Measurements from ENCODE around the gene CHKA. TPM values are rescaled to one million over a fixed set of nuclear protein-coding genes. Genes with fewer than 3 reads are reported as not detected.

Gene CHKA
- total RNA-seq, 1 experiment from 2014 or later: 63.0 TPM

DNA sequence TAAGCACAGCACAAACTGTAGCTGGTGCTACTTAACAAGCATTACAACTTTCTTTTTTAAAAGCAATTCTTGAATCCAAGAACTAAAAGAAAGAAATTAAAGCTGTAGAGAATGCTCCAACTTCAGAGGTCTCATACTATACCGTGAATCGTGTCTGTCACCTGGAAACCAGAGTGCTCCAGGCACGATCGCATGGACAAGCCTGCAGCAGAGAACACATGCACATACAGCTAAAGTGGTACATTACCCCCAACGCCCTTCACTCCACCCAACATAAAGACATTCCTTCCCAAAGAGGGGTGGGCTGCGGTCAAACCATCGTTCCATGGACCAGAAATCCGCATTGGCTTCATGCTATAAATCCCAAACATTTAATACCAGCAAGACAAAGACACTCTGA lies 31.5 kb downstream of the CHKA start:
- H4K8ac ChIP-seq (replicated peaks; ENCODE audit: insufficient read length, low read depth, low read length): no peak overlapping the region
- Mint-ChIP-seq H3K4me3 (no peak overlapping the region), H3K27me3 (ENCODE audit: low read depth) (no peaks in the 10 kb centered on the region), H3K9me3 (no peaks in the 10 kb centered on the region), H3K4me1 (peaks cover 0 to 6% of the 10 kb centered on the region in 2 experiments; a peak in 1 of 4 replicates), H3K36me3 (ENCODE audit: insufficient read depth in 1 of 3, low read depth in 3 of 3) (peaks cover 2 to 16% (median 3%) of the 10 kb centered on the region in 3 experiments; a peak in 4 of 7 replicates), H3K27ac (peak overlapping the region in 1 of 3 experiments; percentile 8; a peak in 2 of 7 replicates)
- H3K18ac ChIP-seq (ENCODE audit: insufficient read length, low read depth, low read length): no peak overlapping the region
- H3K79me2 ChIP-seq (ENCODE audit: insufficient read depth, low read length): peaks cover 7% of the 10 kb centered on the region; the same call in 1 of the 2 replicates
- no peak overlapping the region for H2BK120ac ChIP-seq (ENCODE audit: low read depth, low read length, poor library complexity, severe bottlenecking)
- no peak overlapping the region for H2BK15ac ChIP-seq (ENCODE audit: low read depth, low read length)
- no peaks in the 10 kb centered on the region for H3K27me3 ChIP-seq (ENCODE audit: insufficient read depth, low read length)
- H3K23ac ChIP-seq (ENCODE audit: insufficient read length, low read depth, low read length): no peak overlapping the region
- H3K4me2 ChIP-seq (ENCODE audit: insufficient read depth, insufficient read length, low read length): no peak overlapping the region
- H4K5ac ChIP-seq (ENCODE audit: insufficient read length, low read depth, low read length): no peak overlapping the region
- H3K4ac ChIP-seq (ENCODE audit: low read depth, low read length): no peak overlapping the region
- H4K91ac ChIP-seq (ENCODE audit: insufficient read length, low read depth, low read length): no peak overlapping the region
- no peak for DNase-seq
- H3T11ph ChIP-seq (ENCODE audit: low read length): no peak overlapping the region
- TF ChIP-seq, protein P1, sequence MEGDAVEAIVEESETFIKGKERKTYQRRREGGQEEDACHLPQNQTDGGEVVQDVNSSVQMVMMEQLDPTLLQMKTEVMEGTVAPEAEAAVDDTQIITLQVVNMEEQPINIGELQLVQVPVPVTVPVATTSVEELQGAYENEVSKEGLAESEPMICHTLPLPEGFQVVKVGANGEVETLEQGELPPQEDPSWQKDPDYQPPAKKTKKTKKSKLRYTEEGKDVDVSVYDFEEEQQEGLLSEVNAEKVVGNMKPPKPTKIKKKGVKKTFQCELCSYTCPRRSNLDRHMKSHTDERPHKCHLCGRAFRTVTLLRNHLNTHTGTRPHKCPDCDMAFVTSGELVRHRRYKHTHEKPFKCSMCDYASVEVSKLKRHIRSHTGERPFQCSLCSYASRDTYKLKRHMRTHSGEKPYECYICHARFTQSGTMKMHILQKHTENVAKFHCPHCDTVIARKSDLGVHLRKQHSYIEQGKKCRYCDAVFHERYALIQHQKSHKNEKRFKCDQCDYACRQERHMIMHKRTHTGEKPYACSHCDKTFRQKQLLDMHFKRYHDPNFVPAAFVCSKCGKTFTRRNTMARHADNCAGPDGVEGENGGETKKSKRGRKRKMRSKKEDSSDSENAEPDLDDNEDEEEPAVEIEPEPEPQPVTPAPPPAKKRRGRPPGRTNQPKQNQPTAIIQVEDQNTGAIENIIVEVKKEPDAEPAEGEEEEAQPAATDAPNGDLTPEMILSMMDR (conservative IDR thresholded peaks at IDR 0.05): no peak
- H3K9ac ChIP-seq (ENCODE audit: extremely low read depth, insufficient read length, low read length): no peak overlapping the region
- no peaks in the 10 kb centered on the region for H4K20me1 ChIP-seq (ENCODE audit: control insufficient read depth, insufficient read depth, insufficient read length)
- peaks cover 7% of the 10 kb centered on the region for H3K79me1 ChIP-seq (ENCODE audit: insufficient read depth, low read depth, low read length, poor library complexity, severe bottlenecking)
- no peak overlapping the region for H2BK12ac ChIP-seq (ENCODE audit: insufficient read length, low read depth, low read length)
- H3K27ac ChIP-seq (ENCODE audit: insufficient read length, low read depth, low read length): no peak overlapping the region
- H2AFZ ChIP-seq (ENCODE audit: low read length): no peak overlapping the region
- no peak overlapping the region for H2BK5ac ChIP-seq (ENCODE audit: insufficient read length, low read length)
- no peak overlapping the region for H2BK20ac ChIP-seq (ENCODE audit: low read depth, low read length, poor library complexity, severe bottlenecking)
- H3K56ac ChIP-seq (ENCODE audit: insufficient read length, low read depth, low read length): no peak overlapping the region
- no peaks in the 10 kb centered on the region for H3K9me3 ChIP-seq (ENCODE audit: control insufficient read depth, low read depth, low read length)
- H3K4me1 ChIP-seq (ENCODE audit: insufficient read depth, low read length): no peaks in the 10 kb centered on the region
- no peak overlapping the region for H2AK5ac ChIP-seq (ENCODE audit: insufficient read length, low read length)
- no CpG with 5 or more reads among the region's 8 CpGs for WGBS (ENCODE audit: extremely low coverage, insufficient read length, low lambda C conversion rate)
- no peak overlapping the region for H3K14ac ChIP-seq (ENCODE audit: insufficient read depth, low read length)
- no peaks in the 10 kb centered on the region for H3K23me2 ChIP-seq (ENCODE audit: insufficient read length, low read depth, low read length, poor library complexity, severe bottlenecking)

Data from H9 (cell line).